Transverse colon (tissue), 4 donors: Measurements from ENCODE around the gene ADAMTSL4.

Experiments
- POLR2AphosphoS5 ChIP-seq, 3 donors: sonication (generic); formaldehyde crosslinking; IDR thresholded peaks; one replicate each; pipeline ENCODE4 v1.6.1; 2016; ENCODE audit warnings: antibody characterized with exemption in 3 of 3
- TF ChIP-seq, protein P1 (sequence below), 5 experiments: fragments of 200-600 bp in 3 of 5; fragments of 450-650 bp in 2 of 5; sonication (generic) in 3 of 5; IDR thresholded peaks; 1 replicate in 2 of 5; 2 replicates in 3 of 5; pipeline ENCODE4 v1.5.1; 2016 to 2017; ENCODE audit warnings: antibody characterized with exemption in 5 of 5, inconsistent platforms in 3 of 5, mild to moderate bottlenecking in 2 of 5, moderate library complexity in 1 of 5

DNA sequence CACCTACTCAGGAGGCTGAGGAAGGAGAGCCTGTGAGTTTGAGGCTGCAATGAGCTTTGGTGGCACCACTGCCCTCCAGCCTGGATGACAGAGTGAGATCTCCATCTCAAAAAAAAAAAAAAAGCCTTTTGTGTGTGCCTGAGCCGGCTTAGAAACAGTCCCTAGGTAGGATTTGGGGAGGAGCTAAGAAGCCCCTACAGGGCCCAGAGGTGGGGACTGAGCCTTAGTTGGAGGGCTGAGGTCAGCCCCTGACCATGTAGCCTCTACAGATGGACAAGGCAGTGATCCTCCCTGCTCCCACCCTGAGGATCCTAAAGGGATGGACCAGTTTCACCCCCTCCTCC, 2.5 kb downstream of the ADAMTSL4 start:
- TF ChIP-seq POLR2AphosphoS5 (IDR thresholded peaks at IDR 0.05): no peak
- TF ChIP-seq, protein P1, sequence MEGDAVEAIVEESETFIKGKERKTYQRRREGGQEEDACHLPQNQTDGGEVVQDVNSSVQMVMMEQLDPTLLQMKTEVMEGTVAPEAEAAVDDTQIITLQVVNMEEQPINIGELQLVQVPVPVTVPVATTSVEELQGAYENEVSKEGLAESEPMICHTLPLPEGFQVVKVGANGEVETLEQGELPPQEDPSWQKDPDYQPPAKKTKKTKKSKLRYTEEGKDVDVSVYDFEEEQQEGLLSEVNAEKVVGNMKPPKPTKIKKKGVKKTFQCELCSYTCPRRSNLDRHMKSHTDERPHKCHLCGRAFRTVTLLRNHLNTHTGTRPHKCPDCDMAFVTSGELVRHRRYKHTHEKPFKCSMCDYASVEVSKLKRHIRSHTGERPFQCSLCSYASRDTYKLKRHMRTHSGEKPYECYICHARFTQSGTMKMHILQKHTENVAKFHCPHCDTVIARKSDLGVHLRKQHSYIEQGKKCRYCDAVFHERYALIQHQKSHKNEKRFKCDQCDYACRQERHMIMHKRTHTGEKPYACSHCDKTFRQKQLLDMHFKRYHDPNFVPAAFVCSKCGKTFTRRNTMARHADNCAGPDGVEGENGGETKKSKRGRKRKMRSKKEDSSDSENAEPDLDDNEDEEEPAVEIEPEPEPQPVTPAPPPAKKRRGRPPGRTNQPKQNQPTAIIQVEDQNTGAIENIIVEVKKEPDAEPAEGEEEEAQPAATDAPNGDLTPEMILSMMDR (IDR thresholded peaks at IDR 0.05): no peak
